OCI-LY7 (cell line): ENCODE measurements around the gene TFEB.

Source experiments
- EZH2phosphoT487 ChIP-seq: fragments of 200-600 bp; sonication (generic); IDR thresholded peaks from 2 replicates; pipeline ENCODE4 v1.6.1; 2018; ENCODE audit warnings: low read depth, borderline replicate concordance, mild to moderate bottlenecking, mixed run types, antibody characterized with exemption, low read length, moderate library complexity, mixed read lengths
- TF ChIP-seq, protein P1 (sequence below): fragments of 200-600 bp; sonication (generic); conservative IDR thresholded peaks from 2 replicates; pipeline ENCODE4 v1.5.1; 2014; ENCODE audit warnings: mild to moderate bottlenecking, antibody characterized with exemption, low read length, moderate library complexity, mixed read lengths

DNA sequence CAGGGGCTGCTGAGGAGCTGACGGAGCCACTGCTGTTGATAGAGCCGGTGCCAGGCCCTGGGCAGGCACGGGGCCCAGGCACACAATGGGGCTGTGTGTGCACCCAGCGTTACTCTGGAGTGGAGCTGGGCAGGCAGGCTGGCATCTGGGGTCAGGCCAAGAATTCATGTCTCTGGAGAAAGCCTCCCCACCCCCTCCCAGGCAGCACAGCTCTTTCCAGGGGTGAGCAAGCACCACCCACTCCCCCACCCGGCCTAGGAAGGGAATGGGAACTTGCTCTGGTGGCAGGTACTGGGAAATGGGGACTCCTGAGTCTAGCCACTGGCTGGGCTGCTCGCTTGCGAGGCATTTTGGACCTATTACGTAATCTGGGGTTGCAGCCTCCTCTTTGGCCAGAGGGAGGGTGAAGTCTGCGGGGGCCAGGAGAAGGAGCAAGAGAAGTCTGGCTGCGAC is 22.7 kb downstream of the TFEB start:
- TF ChIP-seq, protein P1, sequence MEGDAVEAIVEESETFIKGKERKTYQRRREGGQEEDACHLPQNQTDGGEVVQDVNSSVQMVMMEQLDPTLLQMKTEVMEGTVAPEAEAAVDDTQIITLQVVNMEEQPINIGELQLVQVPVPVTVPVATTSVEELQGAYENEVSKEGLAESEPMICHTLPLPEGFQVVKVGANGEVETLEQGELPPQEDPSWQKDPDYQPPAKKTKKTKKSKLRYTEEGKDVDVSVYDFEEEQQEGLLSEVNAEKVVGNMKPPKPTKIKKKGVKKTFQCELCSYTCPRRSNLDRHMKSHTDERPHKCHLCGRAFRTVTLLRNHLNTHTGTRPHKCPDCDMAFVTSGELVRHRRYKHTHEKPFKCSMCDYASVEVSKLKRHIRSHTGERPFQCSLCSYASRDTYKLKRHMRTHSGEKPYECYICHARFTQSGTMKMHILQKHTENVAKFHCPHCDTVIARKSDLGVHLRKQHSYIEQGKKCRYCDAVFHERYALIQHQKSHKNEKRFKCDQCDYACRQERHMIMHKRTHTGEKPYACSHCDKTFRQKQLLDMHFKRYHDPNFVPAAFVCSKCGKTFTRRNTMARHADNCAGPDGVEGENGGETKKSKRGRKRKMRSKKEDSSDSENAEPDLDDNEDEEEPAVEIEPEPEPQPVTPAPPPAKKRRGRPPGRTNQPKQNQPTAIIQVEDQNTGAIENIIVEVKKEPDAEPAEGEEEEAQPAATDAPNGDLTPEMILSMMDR, result no peak
- no peak for TF ChIP-seq EZH2phosphoT487
